Body of pancreas (tissue), 4 donors: ENCODE data around the gene DNMBP. TPM values are rescaled to one million over a fixed set of nuclear protein-coding genes. Genes with fewer than 3 reads are reported as not detected.

Source experiments
- ATAC-seq: fragments of 150-250 bp; one replicate; pipeline ENCODE4 v1.9.1; 2016
- DNase-seq, 4 donors: peaks; one replicate each; pipeline ENCODE4 v3.0.0-alpha.2; 2019
- H3K27ac ChIP-seq, 4 donors: fragments of 200-600 bp; sonication (generic); 1 replicate in 3 of 4; 2 replicates in 1 of 4; pipeline versions ENCODE4 v1.5.1 to v1.6.1; 2016 to 2019; ENCODE audit warnings: mild to moderate bottlenecking in 1 of 4, mixed read lengths in 1 of 4, moderate library complexity in 1 of 4
- H3K27me3 ChIP-seq, 2 donors: fragments of 200-600 bp; sonication (generic); one replicate each; pipeline ENCODE4 v1.6.0; 2016; ENCODE audit warnings: mild to moderate bottlenecking in 1 of 2
- H3K36me3 ChIP-seq, 2 donors: fragments of 200-600 bp; sonication (generic); replicated peaks in 1 of 2; 2 replicates each; pipeline ENCODE4 v1.5.1; 2016; ENCODE audit warnings: low read depth in 2 of 2; ENCODE audit not compliant: insufficient read depth in 1 of 2
- H3K4me1 ChIP-seq: fragments of 200-600 bp; sonication (generic); one replicate; pipeline ENCODE4 v1.6.0; 2016
- H3K4me3 ChIP-seq, 2 donors: fragments of 200-600 bp; sonication (generic); 1 replicate in 1 of 2; 2 replicates in 1 of 2; pipeline ENCODE4 v1.5.1; 2016 to 2019
- H3K9me3 ChIP-seq, 3 donors: fragments of 200-600 bp; sonication (generic); 1 replicate in 2 of 3; 2 replicates in 1 of 3; pipeline ENCODE4 v1.5.1; 2016
- POLR2A ChIP-seq, 3 donors: fragments of 450-650 bp; IDR thresholded peaks; one replicate each; pipeline ENCODE4 v1.6.1; 2016; ENCODE audit warnings: antibody characterized with exemption in 3 of 3, mild to moderate bottlenecking in 2 of 3
- WGBS, 2 donors: methylation state at CpG; one replicate each; pipeline ENCODE4 v1.1.5; 2017; 5-methylcytosine and 5-hydroxymethylcytosine counted together
- intact Hi-C: fragments of 100-400 bp; cut with DNase I; formaldehyde crosslinking; loops from one replicate; pipeline ENCODE4 v1.15.1; 2023
- total RNA-seq, 2 donors: library from RNA; depleted of rRNA; stranded (reverse); fragments of >200 nt; gene quantifications; one replicate each; pipeline ENCODE4 v1.1.0, GENCODE V29; 2016
- TF ChIP-seq, protein P1 (sequence below), 7 experiments: fragments of 450-650 bp in 4 of 7; fragments of 200-600 bp in 3 of 7; sonication (generic) in 3 of 7; IDR thresholded peaks; one replicate each; pipeline ENCODE4 v1.5.1; 2016 to 2019; ENCODE audit warnings: antibody characterized with exemption in 7 of 7

The DNMBP gene
- total RNA-seq, 2 donors from 2014 or later: 11.5 to 19.2 TPM

DNA sequence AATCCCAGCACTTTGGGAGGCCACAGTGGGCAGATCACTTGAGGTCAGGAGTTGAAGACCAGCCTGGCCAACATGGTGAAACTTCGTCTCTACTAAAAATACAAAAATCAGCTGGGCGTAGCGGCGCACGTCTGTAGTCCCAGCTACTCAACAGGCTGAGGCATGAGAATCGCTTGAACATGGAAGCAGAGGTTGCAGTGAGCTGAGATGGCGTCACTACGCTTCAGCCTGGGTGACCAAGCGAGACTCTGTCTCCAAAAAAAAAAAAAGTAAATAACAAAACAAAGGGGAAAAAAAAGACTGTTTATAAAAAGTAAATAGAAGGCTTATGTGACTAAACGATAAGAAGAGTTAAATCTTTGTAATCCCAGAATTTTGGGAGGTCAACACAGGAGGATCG is 15.0 kb upstream of the DNMBP start:
- WGBS, 2 donors: 83 to 84% methylated on average over 11 of the region's 11 CpGs
- Histone ChIP-seq H3K27ac (no peak overlapping the region), H3K27me3 (no peaks in the 10 kb centered on the region), H3K4me1 (no peaks in the 10 kb centered on the region), H3K36me3 (no peaks in the 10 kb centered on the region), H3K4me3 (no peak overlapping the region), H3K9me3 (peaks cover 0 to 7% (median 0%) of the 10 kb centered on the region in 3 donors)
- DNase-seq (no peak), ATAC-seq (no peak)
- TF ChIP-seq, protein P1, sequence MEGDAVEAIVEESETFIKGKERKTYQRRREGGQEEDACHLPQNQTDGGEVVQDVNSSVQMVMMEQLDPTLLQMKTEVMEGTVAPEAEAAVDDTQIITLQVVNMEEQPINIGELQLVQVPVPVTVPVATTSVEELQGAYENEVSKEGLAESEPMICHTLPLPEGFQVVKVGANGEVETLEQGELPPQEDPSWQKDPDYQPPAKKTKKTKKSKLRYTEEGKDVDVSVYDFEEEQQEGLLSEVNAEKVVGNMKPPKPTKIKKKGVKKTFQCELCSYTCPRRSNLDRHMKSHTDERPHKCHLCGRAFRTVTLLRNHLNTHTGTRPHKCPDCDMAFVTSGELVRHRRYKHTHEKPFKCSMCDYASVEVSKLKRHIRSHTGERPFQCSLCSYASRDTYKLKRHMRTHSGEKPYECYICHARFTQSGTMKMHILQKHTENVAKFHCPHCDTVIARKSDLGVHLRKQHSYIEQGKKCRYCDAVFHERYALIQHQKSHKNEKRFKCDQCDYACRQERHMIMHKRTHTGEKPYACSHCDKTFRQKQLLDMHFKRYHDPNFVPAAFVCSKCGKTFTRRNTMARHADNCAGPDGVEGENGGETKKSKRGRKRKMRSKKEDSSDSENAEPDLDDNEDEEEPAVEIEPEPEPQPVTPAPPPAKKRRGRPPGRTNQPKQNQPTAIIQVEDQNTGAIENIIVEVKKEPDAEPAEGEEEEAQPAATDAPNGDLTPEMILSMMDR (IDR thresholded peaks at IDR 0.05): no peak
- TF ChIP-seq POLR2A (IDR thresholded peaks at IDR 0.05): no peak
- intact Hi-C loops: no loop called here

DNA sequence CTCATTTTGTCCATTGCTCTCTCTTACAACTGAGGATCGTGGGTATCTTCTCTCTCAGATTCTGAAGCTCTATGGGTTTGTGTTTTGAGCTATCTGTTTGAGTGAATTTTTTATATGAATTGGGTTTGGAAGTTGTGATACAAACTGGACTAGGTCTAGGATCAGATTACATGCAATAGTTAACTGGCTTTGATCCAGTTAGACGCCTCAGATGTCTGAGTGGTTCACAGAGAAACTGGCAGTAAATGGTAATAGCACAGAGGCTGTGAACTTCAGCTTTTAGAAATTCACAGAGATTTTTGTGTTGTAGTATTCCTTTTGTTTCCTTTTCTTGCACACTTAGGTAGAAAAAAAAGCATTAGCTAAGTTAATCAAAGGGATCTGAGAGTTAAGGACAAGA is 12.7 kb upstream of the DNMBP start:
- TF ChIP-seq, protein P1 (IDR thresholded peaks at IDR 0.05): no peak
- no peak for TF ChIP-seq POLR2A (IDR thresholded peaks at IDR 0.05)
- intact Hi-C loops: no loop called here
- WGBS, 2 donors: 59 to 63% methylated on average over 2 of the region's 2 CpGs

DNA sequence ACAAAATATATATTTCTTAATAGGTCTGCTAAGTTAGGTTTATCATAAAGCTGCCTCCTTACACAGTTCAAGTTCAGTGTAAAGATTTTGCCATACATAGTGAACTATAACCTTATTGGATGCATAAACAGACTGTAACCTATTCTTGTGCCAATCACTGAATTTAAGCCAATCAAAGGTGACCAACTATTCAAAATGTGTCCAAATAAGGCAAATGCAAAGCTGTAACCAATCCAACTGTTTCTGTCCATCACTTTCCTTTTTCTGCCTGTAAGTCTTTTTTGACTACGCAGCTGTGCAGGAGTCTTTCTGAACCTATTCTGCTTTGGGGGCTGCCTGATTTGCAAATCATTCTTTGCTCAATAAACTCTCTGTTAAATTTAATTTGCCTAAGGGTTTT is 11.6 kb upstream of the DNMBP start:
- no peak overlapping the region for H3K27ac ChIP-seq
- no peaks in the 10 kb centered on the region for H3K36me3 ChIP-seq
- ATAC-seq: no peak
- DNase-seq: no peak
- no peak for TF ChIP-seq POLR2A (IDR thresholded peaks at IDR 0.05)
- TF ChIP-seq, protein P1 (IDR thresholded peaks at IDR 0.05): no peak
- intact Hi-C loops: no loop called here
- 86 to 95% methylated on average over 1 of the region's 1 CpG for WGBS, 2 donors
- H3K4me3 ChIP-seq: no peak overlapping the region
- H3K9me3 ChIP-seq: no peaks in the 10 kb centered on the region
- no peaks in the 10 kb centered on the region for H3K4me1 ChIP-seq
- no peaks in the 10 kb centered on the region for H3K27me3 ChIP-seq

More for the DNA sequence above, 12.7 kb upstream of the DNMBP start:
- Histone ChIP-seq H3K27me3 (no peaks in the 10 kb centered on the region), H3K27ac (no peak overlapping the region), H3K4me1 (no peaks in the 10 kb centered on the region), H3K4me3 (no peak overlapping the region), H3K9me3 (no peaks in the 10 kb centered on the region), H3K36me3 (no peaks in the 10 kb centered on the region)
- DNase-seq (no peak), ATAC-seq (no peak)

DNA sequence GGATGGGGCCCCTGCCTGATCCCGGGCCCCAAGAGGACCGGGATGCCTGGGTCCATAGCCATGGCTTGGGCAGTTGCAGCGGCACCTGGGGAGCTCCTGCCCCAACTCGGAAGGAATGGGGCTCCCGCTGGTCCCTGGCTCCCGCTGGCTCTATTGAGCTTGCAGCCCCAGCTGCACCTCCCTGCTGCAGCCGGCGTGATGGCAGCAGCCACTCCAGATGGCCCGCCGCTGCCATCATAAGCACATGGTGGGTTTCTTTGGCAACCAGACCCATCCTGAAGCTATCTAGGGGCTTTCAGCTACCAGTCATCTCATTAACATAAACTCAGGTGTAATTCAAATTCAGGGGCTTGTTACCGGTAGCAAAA is 11.1 kb upstream of the DNMBP start:
- DNase-seq: no peak
- Histone ChIP-seq H3K4me3 (no peak overlapping the region), H3K27me3 (no peaks in the 10 kb centered on the region), H3K27ac (no peak overlapping the region), H3K9me3 (no peaks in the 10 kb centered on the region), H3K4me1 (no peaks in the 10 kb centered on the region), H3K36me3 (no peaks in the 10 kb centered on the region)
- intact Hi-C loops: no loop called here
- WGBS, 2 donors: 58 to 60% methylated on average over 1 to 11 of the region's 11 CpGs
- no peak for ATAC-seq
- TF ChIP-seq POLR2A (IDR thresholded peaks at IDR 0.05): no peak
- TF ChIP-seq, protein P1 (IDR thresholded peaks at IDR 0.05): no peak

DNA sequence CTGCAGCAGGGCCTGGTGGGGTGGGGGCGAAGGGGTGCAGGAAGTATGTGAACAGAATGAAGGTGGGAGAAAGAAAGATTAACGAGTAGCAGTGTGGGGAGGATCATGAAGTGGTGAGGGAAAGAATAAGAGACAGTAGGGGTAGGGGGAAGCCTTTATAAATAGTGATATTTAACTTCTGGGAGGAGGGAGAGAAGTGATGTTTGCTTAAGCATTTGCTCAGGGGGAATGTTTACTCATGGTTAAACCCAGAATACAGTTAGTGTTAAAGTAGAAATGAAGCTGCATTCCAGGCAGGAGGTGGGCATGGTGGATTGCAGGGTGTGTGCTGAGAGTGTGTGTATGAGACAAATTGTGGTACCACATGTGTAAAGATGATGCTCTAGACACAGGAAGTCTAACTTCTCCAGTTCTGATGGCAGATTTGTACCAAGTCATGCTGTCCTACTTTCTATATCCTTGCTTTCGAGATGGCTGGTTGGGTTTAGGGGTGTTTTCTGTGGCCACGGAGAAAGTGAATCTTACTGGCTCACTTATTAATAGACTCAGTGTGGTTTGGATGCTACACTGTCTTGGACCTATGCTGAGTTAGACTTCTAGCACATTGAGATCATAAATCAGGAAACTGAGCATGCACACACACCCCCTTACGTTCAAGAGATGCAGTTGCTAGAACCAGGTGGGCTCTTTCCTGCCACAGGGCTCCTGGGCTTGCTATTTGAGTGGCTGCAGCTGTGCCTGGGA is 10.6 kb upstream of the DNMBP start:
- TF ChIP-seq, protein P1 (IDR thresholded peaks at IDR 0.05): no peak
- no peak for TF ChIP-seq POLR2A (IDR thresholded peaks at IDR 0.05)
- H3K36me3 ChIP-seq: no peaks in the 10 kb centered on the region
- ATAC-seq (no peak), DNase-seq (no peak)
- no peaks in the 10 kb centered on the region for H3K9me3 ChIP-seq
- no peak overlapping the region for H3K27ac ChIP-seq
- no peak overlapping the region for H3K4me3 ChIP-seq
- H3K27me3 ChIP-seq: no peaks in the 10 kb centered on the region
- no peaks in the 10 kb centered on the region for H3K4me1 ChIP-seq
- 17 to 36% methylated on average over 4 to 5 of the region's 5 CpGs for WGBS, 2 donors
- intact Hi-C loops: no loop called here
